ENCODE data around the gene ME1.

Gene ME1

DNA sequence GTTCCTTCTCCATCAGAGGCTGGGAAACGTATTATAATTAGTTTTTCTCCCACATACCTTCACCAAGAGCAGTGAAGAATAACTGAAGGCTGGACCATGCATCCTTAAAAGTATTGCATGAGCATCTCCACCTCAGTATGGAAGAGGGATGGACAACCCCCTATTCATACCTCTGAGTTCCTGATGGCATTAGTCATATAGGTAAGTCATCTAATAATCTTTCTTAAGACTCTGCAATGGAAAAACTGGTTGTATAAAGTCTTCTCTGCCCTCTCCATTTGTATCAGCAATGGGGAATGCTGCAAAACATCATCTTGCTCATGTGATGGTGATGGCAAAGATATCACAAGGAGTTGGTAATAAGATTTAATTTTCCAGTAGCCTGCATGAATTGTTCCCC is 262.3 kb downstream of the ME1 start:
- Histone ChIP-seq H3K27ac (ENCODE audit: low read length) (no peak overlapping the region), H3K4me2 (ENCODE audit: low read depth, low read length) (no peak overlapping the region), H3K27me3 (replicated peaks; ENCODE audit: insufficient read depth, low read length) (no peaks in the 10 kb centered on the region), H3K36me3 (replicated peaks; ENCODE audit: insufficient read depth, low read length) (peaks cover 31% of the 10 kb centered on the region; the same call in 1 of the 2 replicates), H3F3A (ENCODE audit: insufficient read depth, low read length) (peaks cover 7% of the 10 kb centered on the region; the same call in 1 of the 2 replicates), H3K4me3 (ENCODE audit: low read length) (no peak overlapping the region), H2AFZ (ENCODE audit: low read length) (no peak overlapping the region), H4K20me1 (ENCODE audit: insufficient read depth, low read length) (no peaks in the 10 kb centered on the region), H3K4me1 (ENCODE audit: low read length) (peaks cover 22% of the 10 kb centered on the region), H3K9ac (ENCODE audit: low read length) (no peak overlapping the region), H3K9me3 (replicated peaks; ENCODE audit: insufficient read depth, low read length) (no peaks in the 10 kb centered on the region), H3K9me2 (replicated peaks; ENCODE audit: insufficient read depth, low read length) (no peaks in the 10 kb centered on the region), H3K79me2 (ENCODE audit: low read length) (no peaks in the 10 kb centered on the region)
- TF ChIP-seq EZH2 (optimal IDR thresholded peaks at IDR 0.05; ENCODE audit: low read depth, low read length) = no peak
- TF ChIP-seq, protein P1, sequence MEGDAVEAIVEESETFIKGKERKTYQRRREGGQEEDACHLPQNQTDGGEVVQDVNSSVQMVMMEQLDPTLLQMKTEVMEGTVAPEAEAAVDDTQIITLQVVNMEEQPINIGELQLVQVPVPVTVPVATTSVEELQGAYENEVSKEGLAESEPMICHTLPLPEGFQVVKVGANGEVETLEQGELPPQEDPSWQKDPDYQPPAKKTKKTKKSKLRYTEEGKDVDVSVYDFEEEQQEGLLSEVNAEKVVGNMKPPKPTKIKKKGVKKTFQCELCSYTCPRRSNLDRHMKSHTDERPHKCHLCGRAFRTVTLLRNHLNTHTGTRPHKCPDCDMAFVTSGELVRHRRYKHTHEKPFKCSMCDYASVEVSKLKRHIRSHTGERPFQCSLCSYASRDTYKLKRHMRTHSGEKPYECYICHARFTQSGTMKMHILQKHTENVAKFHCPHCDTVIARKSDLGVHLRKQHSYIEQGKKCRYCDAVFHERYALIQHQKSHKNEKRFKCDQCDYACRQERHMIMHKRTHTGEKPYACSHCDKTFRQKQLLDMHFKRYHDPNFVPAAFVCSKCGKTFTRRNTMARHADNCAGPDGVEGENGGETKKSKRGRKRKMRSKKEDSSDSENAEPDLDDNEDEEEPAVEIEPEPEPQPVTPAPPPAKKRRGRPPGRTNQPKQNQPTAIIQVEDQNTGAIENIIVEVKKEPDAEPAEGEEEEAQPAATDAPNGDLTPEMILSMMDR (IDR thresholded peaks at IDR 0.05; ENCODE audit: low read length) = no peak
- no peak for TF ChIP-seq EZH2phosphoT487 (IDR thresholded peaks at IDR 0.05; ENCODE audit: low read length)
- no peak for DNase-seq

GRCh38 chr6:83167726-83168278 is 263.0 kb downstream of the ME1 start:
- no peak for DNase-seq
- Histone ChIP-seq H3K36me3 (replicated peaks; ENCODE audit: insufficient read depth, low read length) (peaks cover 31% of the 10 kb centered on the region; the same call in 1 of the 2 replicates), H3K4me2 (ENCODE audit: low read depth, low read length) (no peak overlapping the region), H3F3A (ENCODE audit: insufficient read depth, low read length) (peaks cover 7% of the 10 kb centered on the region; the same call in 1 of the 2 replicates), H3K9ac (ENCODE audit: low read length) (no peak overlapping the region), H3K27me3 (replicated peaks; ENCODE audit: insufficient read depth, low read length) (no peaks in the 10 kb centered on the region), H3K9me2 (replicated peaks; ENCODE audit: insufficient read depth, low read length) (no peaks in the 10 kb centered on the region), H2AFZ (ENCODE audit: low read length) (no peak overlapping the region), H3K4me1 (ENCODE audit: low read length) (peaks cover 18% of the 10 kb centered on the region), H4K20me1 (ENCODE audit: insufficient read depth, low read length) (no peaks in the 10 kb centered on the region), H3K79me2 (ENCODE audit: low read length) (no peaks in the 10 kb centered on the region), H3K9me3 (replicated peaks; ENCODE audit: insufficient read depth, low read length) (no peaks in the 10 kb centered on the region), H3K4me3 (ENCODE audit: low read length) (no peak overlapping the region), H3K27ac (ENCODE audit: low read length) (no peak overlapping the region)
- TF ChIP-seq, protein P1 (IDR thresholded peaks at IDR 0.05; ENCODE audit: low read length) = no peak
- TF ChIP-seq EZH2phosphoT487 (IDR thresholded peaks at IDR 0.05; ENCODE audit: low read length) (no peak), EZH2 (optimal IDR thresholded peaks at IDR 0.05; ENCODE audit: low read depth, low read length) (no peak)
